Uterus (tissue), 2 donors: ENCODE results near the gene TSPAN13.

ENCODE experiments used
- POLR2A ChIP-seq, 2 donors: fragments of 450-650 bp; IDR thresholded peaks; one replicate each; pipeline ENCODE4 v1.6.1; 2016; ENCODE audit warnings: antibody characterized with exemption in 2 of 2, mild to moderate bottlenecking in 1 of 2, moderate library complexity in 1 of 2
- TF ChIP-seq, protein P1 (sequence below), 4 experiments: fragments of 200-600 bp in 2 of 4; fragments of 450-650 bp in 2 of 4; sonication (generic) in 2 of 4; IDR thresholded peaks; one replicate each; pipeline ENCODE4 v1.5.1; 2016 to 2019; ENCODE audit warnings: antibody characterized with exemption in 4 of 4, mild to moderate bottlenecking in 2 of 4, moderate library complexity in 1 of 4

DNA sequence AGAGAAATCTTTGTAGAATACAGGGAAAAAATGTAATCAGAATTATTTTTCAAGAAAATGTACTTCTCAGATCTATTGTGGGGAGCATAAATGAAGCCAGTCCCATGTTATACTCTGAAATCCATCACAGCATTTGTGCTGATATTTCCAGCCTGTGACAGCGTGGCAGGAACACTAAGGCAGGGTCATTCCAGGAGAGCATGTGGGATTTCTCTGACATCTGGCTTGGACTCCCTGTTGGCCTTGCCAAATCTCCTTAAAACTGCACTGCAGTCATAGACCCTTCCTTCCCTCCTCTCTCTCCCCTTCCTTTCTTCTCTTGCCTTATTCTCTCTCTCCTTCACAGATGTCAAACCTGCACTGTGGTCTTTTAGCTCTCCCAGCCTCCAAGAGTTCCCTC lies 6.5 kb upstream of the TSPAN13 start:
- no peak for TF ChIP-seq POLR2A (IDR thresholded peaks at IDR 0.05)
- TF ChIP-seq, protein P1, sequence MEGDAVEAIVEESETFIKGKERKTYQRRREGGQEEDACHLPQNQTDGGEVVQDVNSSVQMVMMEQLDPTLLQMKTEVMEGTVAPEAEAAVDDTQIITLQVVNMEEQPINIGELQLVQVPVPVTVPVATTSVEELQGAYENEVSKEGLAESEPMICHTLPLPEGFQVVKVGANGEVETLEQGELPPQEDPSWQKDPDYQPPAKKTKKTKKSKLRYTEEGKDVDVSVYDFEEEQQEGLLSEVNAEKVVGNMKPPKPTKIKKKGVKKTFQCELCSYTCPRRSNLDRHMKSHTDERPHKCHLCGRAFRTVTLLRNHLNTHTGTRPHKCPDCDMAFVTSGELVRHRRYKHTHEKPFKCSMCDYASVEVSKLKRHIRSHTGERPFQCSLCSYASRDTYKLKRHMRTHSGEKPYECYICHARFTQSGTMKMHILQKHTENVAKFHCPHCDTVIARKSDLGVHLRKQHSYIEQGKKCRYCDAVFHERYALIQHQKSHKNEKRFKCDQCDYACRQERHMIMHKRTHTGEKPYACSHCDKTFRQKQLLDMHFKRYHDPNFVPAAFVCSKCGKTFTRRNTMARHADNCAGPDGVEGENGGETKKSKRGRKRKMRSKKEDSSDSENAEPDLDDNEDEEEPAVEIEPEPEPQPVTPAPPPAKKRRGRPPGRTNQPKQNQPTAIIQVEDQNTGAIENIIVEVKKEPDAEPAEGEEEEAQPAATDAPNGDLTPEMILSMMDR (IDR thresholded peaks at IDR 0.05), result no peak
